K562 (cell line): ENCODE data around the gene TOPORS. TPM values are rescaled to one million over a fixed set of nuclear protein-coding genes. Genes with fewer than 3 reads are reported as not detected.

ENCODE experiments used
- CBFA2T3 ChIP-seq: fragments of 450-650 bp; IDR thresholded peaks from 2 replicates; pipeline ENCODE4 v1.6.1; 2017
- CEBPG ChIP-seq, 3 experiments: fragments of 200-800 bp in 1 of 3; sonication (Bioruptor generic) in 1 of 3; sonication (generic) in 1 of 3; formaldehyde crosslinking in 1 of 3; IDR thresholded peaks in 2 of 3; conservative IDR thresholded peaks in 1 of 3; 2 replicates each; pipeline versions ENCODE4 v1.6.1 to v1.8.0; 2016 to 2022; ENCODE audit warnings: missing compliant biosample characterization in 2 of 3, missing genetic modification characterization in 2 of 3, mild to moderate bottlenecking in 1 of 3, missing genetic modification reagents in 1 of 3
- DPF2 ChIP-seq: fragments of 450-650 bp; IDR thresholded peaks from 2 replicates; pipeline ENCODE4 v1.6.1; 2016
- FOSL1 ChIP-seq: fragments of 200-800 bp; sonication (Bioruptor generic); conservative IDR thresholded peaks from 2 replicates; pipeline ENCODE4 v1.6.1; 2016; ENCODE audit warnings: missing genetic modification characterization, missing compliant biosample characterization
- IFI16 ChIP-seq: fragments of 250-450 bp; sonication (Bioruptor Pico); IDR thresholded peaks from 2 replicates; pipeline ENCODE4 v2.1.2; 2022; ENCODE audit warnings: mild to moderate bottlenecking, inconsistent platforms
- KDM1A ChIP-seq, 2 experiments: fragments of 450-650 bp; IDR thresholded peaks; 2 replicates each; pipeline ENCODE4 v1.6.1; 2016; ENCODE audit warnings: mild to moderate bottlenecking in 2 of 2
- NCOR1 ChIP-seq: fragments of 450-650 bp; IDR thresholded peaks from 2 replicates; pipeline ENCODE4 v1.6.1; 2016; ENCODE audit warnings: mild to moderate bottlenecking, moderate library complexity
- NFE2L1 ChIP-seq: fragments of 450-650 bp; IDR thresholded peaks from 2 replicates; pipeline ENCODE4 v1.6.1; 2016; ENCODE audit warnings: missing genetic modification characterization, low read depth, mild to moderate bottlenecking, missing compliant biosample characterization, moderate library complexity, borderline replicate concordance
- NFIC ChIP-seq: fragments of 450-650 bp; IDR thresholded peaks from 2 replicates; pipeline ENCODE4 v1.6.1; 2017; ENCODE audit warnings: mild to moderate bottlenecking, inconsistent platforms
- NR1H2 ChIP-seq: sonication (generic); formaldehyde crosslinking; IDR thresholded peaks from 2 replicates; pipeline ENCODE4 v1.4.0; 2020; ENCODE audit warnings: mild to moderate bottlenecking, missing genetic modification reagents
- RFX5 ChIP-seq: IDR thresholded peaks from 2 replicates; pipeline ENCODE4 v1.6.1; 2011; ENCODE audit warnings: low read depth, mild to moderate bottlenecking, improper control_type of control experiment, low read length
- SIRT6 ChIP-seq: IDR thresholded peaks from one replicate; pipeline ENCODE4 v1.6.1; 2012; ENCODE audit warnings: low read depth, mild to moderate bottlenecking, control low read depth, inconsistent platforms, low read length, moderate library complexity
- STAT5A ChIP-seq: IDR thresholded peaks from 2 replicates; pipeline ENCODE4 v1.6.1; 2012; ENCODE audit warnings: low read length, inconsistent platforms, borderline replicate concordance
- TCF3 ChIP-seq: sonication (generic); formaldehyde crosslinking; IDR thresholded peaks from 2 replicates; pipeline ENCODE4 v1.4.0; 2020; ENCODE audit warnings: mild to moderate bottlenecking, missing genetic modification reagents
- TCF7 ChIP-seq: sonication (generic); IDR thresholded peaks from 2 replicates; pipeline ENCODE4 v1.6.1; 2016; ENCODE audit warnings: antibody characterized with exemption, borderline replicate concordance
- VEZF1 ChIP-seq: fragments of 200-800 bp; sonication (Bioruptor generic); IDR thresholded peaks from 2 replicates; pipeline ENCODE4 v1.6.1; 2017; ENCODE audit warnings: missing genetic modification characterization, missing compliant biosample characterization
- ZMIZ1 ChIP-seq, 2 experiments: fragments of 150-350 bp in 1 of 2; IDR thresholded peaks; 2 replicates each; pipeline ENCODE4 v1.6.1; 2012 to 2016; ENCODE audit warnings: low read depth in 2 of 2, low read length in 2 of 2, mild to moderate bottlenecking in 1 of 2, moderate library complexity in 1 of 2
- polyA plus RNA-seq, 8 experiments: library from polyadenylated mRNA; depleted of rRNA in 4 of 8; stranded (reverse) in 5 of 8; unstranded in 3 of 8; fragments of >200 nt; fragmentation: Nextera tagmentation in 2 of 8; fragmentation: Illumina TruSeq in 1 of 8; extraction: Ambion mirVana in 2 of 8; extraction: Trizol in 1 of 8; gene quantifications; 2 replicates each; pipeline versions ENCODE4 v1.2.1 to v1.2.3, GENCODE V29; 2011 to 2014; ENCODE audit warnings: inconsistent platforms in 1 of 8, missing spikeins in 1 of 8
- total RNA-seq, 7 experiments: library from RNA; depleted of rRNA in 6 of 7; stranded (reverse); fragments of >200 nt in 6 of 7; fragmentation: Illumina TruSeq in 2 of 7; extraction: Trizol in 2 of 7; gene quantifications; 2 replicates each; pipeline versions ENCODE4 v1.2.1 to v1.2.3, GENCODE V29; 2011 to 2021; ENCODE audit warnings: low replicate concordance in 1 of 7
- TF ChIP-seq, protein P1 (sequence below), 2 experiments: fragments of 450-650 bp in 1 of 2; sonication (generic) in 1 of 2; formaldehyde crosslinking in 1 of 2; IDR thresholded peaks in 1 of 2; conservative IDR thresholded peaks in 1 of 2; 2 replicates each; pipeline versions ENCODE4 v1.6.1 to v1.8.1; 2016 to 2023; ENCODE audit warnings: mild to moderate bottlenecking in 2 of 2, moderate library complexity in 2 of 2, inconsistent platforms in 1 of 2, missing genetic modification reagents in 1 of 2
- TF ChIP-seq, protein P2 (sequence below): fragments of 250-450 bp; sonication (Bioruptor Pico); IDR thresholded peaks from 2 replicates; pipeline ENCODE4 v1.5.0; 2021; ENCODE audit warnings: mild to moderate bottlenecking, moderate library complexity

TOPORS gene
- total and polyA plus RNA-seq, 9 of the 15 experiments (the other 6 are each of a cell fraction or from before 2014, with no cell fraction given), result 4.3 to 19.6 (median 9.9) TPM

- TF ChIP-seq NCOR1 (peak; percentile 76), CBFA2T3 (peak; percentile 90), DPF2 (peak; percentile 91), FOSL1 (no peak), NFIC (peak; percentile 52; the same call in 1 of the 2 replicates), STAT5A (peak; percentile 66; the same call in 1 of the 2 replicates), NFE2L1 (tag) (no peak), NR1H2 (CRISPR knock-in tag) (no peak), TCF7 (no peak), KDM1A (IDR thresholded peaks at IDR 0.05) (peak; percentile 9 to 12; a peak in 1 of 4 replicates), ZMIZ1 (IDR thresholded peaks at IDR 0.05; ENCODE audit: low read depth in 2 of 2, low read length in 2 of 2) (0 out of 4 replicates have a peak, but pooled peaks of 1 of the 2 experiments have one; percentile 48), SIRT6 (no peak), TCF3 (CRISPR knock-in tag) (peak; percentile 82), VEZF1 (CRISPR knock-in tag) (peak; percentile 39; the same call in 1 of the 2 replicates), IFI16 (CRISPR knock-in tag) (no peak), CEBPG (CRISPR knock-in tag; IDR thresholded peaks at IDR 0.05) (peak; percentile 90), CEBPG (tag; conservative IDR thresholded peaks at IDR 0.05 in 1 of 2, IDR thresholded peaks at IDR 0.05 in 1 of 2) (peak; percentile 96 to 98), RFX5 (0 out of 2 replicates have a peak, but pooled peaks have one; percentile 36)
- TF ChIP-seq, protein P1, sequence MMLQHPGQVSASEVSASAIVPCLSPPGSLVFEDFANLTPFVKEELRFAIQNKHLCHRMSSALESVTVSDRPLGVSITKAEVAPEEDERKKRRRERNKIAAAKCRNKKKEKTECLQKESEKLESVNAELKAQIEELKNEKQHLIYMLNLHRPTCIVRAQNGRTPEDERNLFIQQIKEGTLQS (IDR thresholded peaks at IDR 0.05), result peak; percentile 87
- TF ChIP-seq, protein P1 (CRISPR knock-in tag; conservative IDR thresholded peaks at IDR 0.05), result no peak
- TF ChIP-seq, protein P2, sequence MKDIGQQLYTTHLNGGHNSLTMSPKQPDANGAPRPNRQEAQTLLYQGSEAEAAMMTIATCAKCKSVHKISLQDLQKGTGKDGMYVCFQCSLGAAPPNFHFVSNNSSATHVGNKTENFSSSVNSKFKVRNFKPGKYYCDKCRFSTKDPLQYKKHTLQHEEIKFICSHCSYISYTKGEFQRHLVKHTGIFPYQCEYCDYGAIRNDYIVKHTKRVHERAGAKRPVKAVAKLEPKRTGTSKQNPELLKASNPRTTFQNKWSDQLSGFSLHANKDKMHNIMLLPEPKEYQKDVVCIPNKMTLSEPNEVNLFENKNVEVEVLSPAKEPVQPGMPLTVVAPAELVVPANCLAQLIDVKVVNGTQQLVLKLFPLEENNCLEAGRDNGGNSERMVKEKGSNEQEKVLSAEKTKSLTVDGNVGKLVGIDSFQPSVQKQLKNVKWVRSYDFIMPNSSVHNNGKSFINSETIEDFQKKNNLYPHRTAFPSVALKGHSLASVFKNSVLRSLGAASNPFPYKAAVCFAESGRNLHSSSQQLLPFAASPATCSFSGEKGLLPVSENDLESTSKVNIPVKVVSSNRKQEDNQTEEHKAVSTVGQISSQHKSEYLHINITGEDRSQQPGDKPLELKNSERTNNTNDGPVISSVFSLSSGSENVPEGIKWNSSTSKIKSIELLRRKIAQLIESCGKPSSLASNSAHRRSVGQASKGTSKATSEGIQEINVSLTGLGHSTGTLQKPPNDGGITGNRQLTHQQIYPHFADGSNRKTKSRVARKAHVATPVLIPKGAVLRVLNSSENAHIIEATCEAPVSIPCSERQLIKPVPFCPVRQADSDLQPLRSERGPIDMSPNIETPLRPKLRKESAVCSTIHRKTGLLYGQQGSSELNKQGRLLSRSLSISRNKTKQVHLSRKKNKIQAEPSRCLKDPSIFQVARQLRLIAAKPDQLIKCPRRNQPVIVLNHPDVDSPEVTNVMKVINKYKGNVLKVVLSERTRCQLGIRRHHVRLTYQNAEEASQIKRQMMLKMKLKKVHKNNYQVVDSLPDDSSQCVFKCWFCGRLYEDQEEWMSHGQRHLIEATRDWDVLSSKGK (CRISPR knock-in tag), result no peak
These were observed 1.7 kb upstream of the TOPORS start (continued) for GRCh38 chr9:32554107-32554506.
